Hepatocyte (in vitro differentiated cells): ENCODE data around the gene ENPP6.

ENCODE experiments used
- EZH2 ChIP-seq: fragments of 200-600 bp; sonication (generic); IDR thresholded peaks from 2 replicates; pipeline ENCODE4 v1.6.1; 2016; ENCODE audit warnings: antibody characterized with exemption, mild to moderate bottlenecking, borderline replicate concordance
- EZH2phosphoT487 ChIP-seq: fragments of 200-600 bp; sonication (generic); IDR thresholded peaks from one replicate; pipeline ENCODE4 v1.6.1; 2018; ENCODE audit warnings: antibody characterized with exemption, mild to moderate bottlenecking, low read depth, moderate library complexity; ENCODE audit not compliant: unreplicated experiment, severe bottlenecking
- TF ChIP-seq, protein P1 (sequence below): fragments of 200-600 bp; sonication (generic); IDR thresholded peaks from 2 replicates; pipeline ENCODE4 v1.5.1; 2016; ENCODE audit warnings: antibody characterized with exemption, mild to moderate bottlenecking; ENCODE audit not compliant: poor library complexity

- TF ChIP-seq, protein P1, sequence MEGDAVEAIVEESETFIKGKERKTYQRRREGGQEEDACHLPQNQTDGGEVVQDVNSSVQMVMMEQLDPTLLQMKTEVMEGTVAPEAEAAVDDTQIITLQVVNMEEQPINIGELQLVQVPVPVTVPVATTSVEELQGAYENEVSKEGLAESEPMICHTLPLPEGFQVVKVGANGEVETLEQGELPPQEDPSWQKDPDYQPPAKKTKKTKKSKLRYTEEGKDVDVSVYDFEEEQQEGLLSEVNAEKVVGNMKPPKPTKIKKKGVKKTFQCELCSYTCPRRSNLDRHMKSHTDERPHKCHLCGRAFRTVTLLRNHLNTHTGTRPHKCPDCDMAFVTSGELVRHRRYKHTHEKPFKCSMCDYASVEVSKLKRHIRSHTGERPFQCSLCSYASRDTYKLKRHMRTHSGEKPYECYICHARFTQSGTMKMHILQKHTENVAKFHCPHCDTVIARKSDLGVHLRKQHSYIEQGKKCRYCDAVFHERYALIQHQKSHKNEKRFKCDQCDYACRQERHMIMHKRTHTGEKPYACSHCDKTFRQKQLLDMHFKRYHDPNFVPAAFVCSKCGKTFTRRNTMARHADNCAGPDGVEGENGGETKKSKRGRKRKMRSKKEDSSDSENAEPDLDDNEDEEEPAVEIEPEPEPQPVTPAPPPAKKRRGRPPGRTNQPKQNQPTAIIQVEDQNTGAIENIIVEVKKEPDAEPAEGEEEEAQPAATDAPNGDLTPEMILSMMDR = no peak
- TF ChIP-seq EZH2phosphoT487 (no peak), EZH2 (no peak)
These were observed 29.0 kb downstream of the ENPP6 start for GRCh38 chr4:184188443-184189400.
